HG02588 (cell line): ENCODE results near the gene NIPA2.

Experiments used
- ATAC-seq: cut with Tn5 transposase; IDR thresholded peaks from one replicate; pipeline ENCODE4 v1.9.1; 2021; ENCODE audit warnings: mild to moderate bottlenecking, moderate library complexity; ENCODE audit not compliant: unreplicated experiment

The NIPA2 gene

DNA sequence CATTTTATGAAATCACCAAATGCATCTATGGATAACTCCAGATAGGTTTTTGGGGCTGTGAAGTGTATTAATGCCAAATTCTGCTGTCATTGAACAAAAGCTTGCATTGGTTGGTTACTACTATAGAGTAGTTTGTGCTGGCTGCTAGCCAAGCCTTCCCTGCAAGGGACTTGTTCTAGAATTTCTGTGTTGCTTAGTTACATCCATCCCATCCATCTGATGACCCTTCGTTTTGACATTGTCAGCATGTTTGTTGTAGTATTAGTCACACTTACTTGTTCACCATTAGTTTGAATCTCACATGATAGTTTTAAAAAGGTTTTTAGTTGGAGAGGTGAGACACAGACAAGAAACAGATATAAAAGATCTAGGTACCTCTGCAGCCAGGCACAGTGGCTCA is 7.0 kb upstream of the NIPA2 start:
- no peak for ATAC-seq

DNA sequence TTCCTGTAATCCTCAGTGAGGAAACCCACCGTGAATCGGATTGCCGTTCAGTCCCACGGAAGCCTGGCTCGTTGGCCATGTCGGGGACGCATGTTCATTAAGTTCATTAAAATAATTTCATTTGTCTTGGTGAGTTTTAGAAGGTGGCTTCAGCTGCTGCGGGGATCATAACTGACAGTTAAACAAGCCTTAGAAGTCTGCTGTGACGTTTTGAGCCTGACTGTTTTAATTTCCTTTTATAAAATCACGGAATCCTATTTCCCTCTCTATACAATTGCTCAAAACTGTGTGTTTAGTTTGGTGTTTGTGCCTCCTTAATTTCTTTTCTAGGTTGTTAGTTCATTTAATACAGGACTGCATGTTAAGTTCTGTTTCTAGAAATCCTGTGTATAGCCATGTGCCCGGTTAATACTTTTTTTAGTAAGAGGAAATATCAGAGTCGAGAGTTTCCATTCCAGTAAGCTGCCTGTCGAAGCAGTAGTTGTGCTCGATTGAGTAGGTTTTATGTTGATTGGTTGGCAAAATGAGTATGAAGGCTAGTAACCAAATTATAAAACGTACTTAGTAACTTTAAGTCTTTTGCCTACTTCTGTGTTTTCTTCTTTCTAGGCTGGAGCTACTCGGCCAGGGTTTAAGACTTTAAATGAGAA is 705 bp downstream of the NIPA2 start:
- peak; percentile 0 for ATAC-seq

DNA sequence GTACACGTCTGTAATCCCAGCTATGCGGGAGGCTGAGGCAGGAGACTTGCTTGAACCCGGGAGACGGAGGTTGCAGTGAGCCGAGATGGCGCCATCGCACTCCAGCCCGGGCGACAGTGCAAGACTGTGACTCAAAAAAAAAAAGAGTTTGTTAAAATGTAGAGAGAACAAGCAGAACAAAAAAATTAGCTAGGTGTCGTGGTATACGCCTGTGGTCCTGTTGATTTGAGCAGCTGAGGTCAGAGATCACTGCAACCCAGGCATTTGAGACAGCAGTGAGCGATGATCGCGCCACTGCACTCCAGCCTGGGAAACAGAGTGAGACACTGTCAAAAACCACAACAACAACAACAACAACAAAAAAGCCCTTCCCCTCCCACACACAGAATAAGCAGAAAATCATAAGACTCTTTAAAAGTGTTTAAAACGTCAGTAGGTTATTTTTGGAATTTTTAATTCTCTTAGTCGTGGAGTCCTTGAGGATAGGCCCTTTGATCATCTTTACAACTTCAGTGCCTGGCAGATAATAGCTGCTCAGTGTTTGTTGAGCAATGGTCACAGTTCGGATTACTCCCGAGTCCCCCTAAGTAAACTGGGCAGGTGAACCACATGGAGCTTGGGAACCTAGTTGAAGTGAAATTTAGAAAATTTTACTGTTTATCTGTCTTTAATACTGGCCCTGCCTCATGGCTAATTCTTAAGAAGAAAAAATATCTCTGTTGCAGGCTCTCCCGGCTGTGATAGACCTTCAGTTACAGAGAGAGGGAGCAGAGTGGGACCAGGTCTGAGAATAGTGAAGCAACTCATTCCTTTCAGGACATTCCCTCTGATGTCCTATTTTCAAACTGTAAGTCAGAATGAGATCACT is 6.2 kb downstream of the NIPA2 start:
- no peak for ATAC-seq

DNA sequence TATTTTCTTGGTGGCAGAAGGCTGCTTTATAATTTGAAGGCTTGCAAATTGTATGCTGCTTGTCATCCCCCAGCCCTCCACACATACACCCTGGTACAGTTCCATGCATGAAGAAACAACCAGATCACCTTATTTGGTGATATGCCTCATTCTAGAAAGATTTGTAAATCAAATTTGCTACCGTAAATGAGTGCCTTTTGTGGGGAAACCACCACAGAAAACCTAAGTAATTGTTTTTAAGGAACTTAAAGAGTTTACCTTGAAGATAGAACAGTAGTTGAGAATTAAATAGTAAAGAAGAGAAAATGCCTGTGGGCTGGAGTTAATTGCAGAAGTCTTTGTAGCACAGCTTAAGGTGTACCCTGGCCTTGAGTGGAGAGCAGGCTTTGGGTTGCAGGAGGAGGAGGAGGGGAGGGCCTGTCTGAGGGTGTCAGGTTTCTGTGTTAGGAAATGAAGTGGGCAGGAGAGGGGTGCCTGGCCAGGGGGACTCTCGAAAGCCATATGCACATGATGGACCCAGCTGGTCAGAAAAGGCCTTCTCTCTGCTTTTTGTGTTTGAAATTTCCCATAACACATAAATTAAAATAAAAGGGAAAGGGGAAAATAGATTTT is 6.9 kb downstream of the NIPA2 start:
- no peak for ATAC-seq

DNA sequence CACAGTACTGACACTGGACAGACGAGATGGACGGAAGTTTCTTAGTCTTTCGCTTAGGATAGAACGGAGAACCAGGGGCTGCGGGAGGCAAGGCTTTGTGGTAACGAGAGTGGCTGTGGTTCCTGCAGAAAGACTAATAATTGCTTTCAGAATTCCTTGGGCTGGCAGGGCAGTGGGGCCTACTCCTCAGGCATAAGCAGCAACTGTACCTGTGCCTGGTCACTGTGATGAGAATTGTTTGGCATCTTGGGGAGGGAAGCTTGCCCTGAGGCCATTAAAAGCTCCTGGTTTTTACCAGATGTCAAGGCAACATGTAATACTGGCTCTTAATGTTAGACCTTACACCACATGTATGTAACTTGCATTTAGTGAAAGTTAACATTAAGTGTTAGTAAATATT is 7.6 kb downstream of the NIPA2 start:
- ATAC-seq = no peak

DNA sequence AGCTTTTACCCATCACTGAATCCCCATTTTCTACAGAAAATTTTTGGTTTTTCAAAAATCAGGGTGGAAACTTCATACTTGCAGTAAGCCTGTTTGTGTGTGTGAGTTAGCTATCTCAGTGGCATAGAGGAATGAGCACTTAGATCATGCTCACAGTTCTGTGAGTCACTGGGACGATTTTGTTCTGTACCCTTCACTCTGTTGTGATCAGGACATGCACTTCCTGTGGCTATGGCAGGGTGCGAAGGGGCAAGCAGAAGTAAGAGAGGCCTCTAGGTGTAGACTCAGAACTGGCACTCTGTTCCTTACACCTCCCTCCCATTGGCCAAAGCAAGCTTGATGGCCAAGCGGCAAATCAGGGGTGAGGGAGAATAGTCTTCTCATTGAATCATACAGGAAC is 11.6 kb downstream of the NIPA2 start:
- no peak for ATAC-seq

DNA sequence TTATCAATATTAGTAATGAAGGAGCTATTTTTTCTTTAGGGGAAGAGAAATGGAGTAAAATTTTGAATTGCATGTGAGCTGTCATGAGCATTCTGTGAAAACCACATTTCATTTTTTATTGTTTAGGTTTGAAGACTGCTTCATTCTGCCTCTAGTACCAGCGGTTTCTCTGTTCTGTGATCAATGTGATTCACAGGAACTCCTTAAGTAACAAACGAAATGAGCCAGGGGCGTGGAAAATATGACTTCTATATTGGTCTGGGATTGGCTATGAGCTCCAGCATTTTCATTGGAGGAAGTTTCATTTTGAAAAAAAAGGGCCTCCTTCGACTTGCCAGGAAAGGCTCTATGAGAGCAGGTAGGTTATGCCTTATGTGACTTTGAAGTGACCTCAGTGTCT is 13.0 kb downstream of the NIPA2 start:
- no peak for ATAC-seq

DNA sequence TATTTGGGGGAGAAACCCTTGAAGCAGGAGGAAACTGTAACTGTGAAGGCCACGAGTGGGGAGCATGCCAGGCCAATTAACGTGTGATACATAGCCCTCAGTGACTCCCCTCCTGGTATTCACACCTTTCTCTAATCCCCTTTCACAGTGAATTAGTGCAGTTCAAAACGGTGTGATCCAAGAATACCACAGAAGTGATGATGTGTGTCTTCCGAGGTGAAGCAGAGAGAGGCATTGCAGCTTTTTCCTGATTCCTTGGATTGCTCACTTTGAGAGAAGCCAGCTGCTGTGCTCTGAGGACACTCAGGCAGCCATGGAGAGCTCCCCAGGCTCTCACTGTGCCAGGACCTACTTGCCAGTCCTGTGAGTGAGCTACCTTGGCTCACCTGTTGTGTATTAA is 17.3 kb downstream of the NIPA2 start:
- no peak for ATAC-seq

DNA sequence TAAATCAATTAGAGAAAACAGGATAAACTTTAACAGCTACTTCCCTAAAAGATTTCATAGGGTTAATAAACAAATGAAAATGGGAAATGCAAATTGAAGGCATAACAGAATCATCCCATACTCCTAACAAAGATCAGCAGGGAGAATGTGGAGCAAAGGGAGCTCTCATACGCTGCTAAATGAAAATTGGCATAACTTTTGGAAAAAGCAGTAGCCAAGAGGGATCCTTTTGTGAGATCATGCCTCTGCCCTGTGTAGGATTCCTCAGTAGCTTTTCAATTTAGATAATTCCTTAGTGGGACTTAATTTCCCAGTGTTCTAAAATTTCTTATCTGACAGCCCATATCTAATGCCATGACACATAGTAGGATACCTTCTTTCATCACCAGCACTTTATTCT is 18.2 kb downstream of the NIPA2 start:
- ATAC-seq = no peak

DNA sequence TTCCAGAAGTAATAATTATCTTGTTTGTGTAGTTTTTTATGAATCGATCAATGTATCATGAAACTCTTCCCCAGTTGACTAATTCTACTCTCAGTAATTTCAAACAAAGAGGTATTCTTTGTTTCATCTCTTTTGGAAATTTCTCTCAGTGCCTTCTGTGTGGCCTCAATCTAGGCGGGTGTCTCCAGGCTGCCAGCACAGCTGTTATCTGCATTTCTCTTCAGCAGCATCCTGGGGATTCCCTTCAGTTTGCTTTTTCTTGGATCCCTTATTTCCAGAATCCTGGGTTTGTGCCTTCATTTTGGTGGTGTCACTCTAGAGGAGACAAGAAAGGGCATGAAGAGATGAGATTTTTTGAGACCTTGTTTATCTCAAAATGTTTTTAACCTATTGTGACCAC is 22.7 kb downstream of the NIPA2 start:
- no peak for ATAC-seq

DNA sequence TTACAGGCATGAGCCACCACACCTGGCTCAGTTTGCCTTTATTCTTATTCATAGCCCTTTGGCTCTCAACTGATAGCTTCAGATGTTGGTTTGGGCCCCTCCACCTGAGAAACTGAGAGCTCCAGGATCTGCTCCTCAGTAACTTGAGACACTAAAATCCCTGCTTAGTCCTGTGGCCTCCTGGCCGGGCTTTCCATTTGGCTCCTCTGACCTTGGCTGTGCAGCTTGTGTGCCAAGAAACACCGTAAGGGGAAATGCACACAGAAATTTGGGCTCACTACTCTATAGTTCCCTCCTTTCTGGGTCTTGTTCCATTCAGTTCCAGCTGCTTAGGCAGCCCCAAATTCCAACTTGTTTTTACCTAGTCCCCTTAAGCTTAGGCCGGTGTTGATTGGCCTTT is 24.9 kb downstream of the NIPA2 start:
- ATAC-seq = no peak

DNA sequence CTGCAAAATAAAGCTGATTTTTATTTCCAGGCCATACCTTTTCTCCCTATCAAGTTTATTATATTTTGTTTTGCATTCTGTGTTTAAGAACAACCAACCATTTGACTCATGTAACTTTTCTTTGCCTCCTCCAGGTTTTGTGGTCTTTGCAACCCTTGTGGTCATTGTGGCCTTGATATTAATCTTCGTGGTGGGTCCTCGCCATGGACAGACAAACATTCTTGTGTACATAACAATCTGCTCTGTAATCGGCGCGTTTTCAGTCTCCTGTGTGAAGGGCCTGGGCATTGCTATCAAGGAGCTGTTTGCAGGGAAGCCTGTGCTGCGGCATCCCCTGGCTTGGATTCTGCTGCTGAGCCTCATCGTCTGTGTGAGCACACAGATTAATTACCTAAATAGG is 27.6 kb downstream of the NIPA2 start:
- no peak for ATAC-seq

DNA sequence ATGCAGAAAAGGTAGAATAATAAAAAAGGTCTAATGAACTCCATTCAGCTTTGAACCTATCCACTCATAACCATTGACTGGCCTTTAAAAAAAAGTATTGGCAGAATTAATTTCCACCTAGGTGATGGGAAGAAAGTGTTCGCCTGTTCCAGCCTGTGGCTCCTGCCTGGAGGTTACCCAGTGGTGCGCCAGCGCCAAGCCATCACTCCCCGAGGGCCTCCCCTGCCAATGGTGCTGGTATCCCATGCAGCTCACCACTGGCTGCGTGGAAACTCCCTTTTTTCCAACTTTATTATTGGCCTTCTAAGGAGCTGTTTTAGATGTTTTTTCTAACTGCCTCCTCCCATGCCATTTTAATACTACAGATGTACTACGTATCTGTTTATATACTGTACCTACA is 29.4 kb downstream of the NIPA2 start:
- no peak for ATAC-seq

DNA sequence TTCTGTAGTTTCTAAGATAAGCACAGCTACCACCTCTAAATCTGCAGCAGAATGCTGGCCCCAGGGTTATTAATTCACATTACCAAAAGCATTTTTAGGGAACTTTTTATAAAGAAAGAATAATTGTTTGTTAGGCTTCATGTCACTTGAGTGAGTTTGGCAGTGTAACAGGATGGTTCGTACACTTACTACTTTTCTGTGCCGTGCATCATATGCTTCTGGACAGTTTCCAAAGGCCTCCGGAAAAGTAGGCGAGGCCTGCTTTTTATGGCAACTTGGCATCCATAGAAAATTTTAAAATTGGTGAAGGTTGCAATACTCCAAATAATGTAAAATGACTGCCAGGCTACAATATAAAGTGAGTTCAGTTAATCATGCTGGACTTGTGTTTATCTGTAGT is 30.0 kb downstream of the NIPA2 start:
- ATAC-seq = no peak

DNA sequence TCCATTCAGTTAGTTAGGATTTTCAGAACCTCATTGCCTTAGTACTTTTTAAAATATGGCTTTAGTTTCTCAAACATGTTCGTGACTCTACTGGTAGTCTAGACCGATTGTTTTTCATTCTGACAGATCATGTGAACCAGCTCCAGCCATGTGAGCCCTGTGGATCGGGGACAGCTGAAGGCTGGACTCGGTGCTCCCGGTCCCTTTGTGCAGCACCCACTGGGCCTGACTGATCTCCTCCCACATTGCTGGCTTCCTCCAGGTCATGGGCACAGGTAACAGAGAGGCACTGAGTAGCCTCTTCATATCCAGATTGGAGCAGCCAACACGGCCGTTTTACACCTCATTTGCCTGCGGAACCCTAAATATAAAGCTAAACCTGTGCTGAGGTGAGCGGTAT is 30.5 kb downstream of the NIPA2 start:
- no peak for ATAC-seq

DNA sequence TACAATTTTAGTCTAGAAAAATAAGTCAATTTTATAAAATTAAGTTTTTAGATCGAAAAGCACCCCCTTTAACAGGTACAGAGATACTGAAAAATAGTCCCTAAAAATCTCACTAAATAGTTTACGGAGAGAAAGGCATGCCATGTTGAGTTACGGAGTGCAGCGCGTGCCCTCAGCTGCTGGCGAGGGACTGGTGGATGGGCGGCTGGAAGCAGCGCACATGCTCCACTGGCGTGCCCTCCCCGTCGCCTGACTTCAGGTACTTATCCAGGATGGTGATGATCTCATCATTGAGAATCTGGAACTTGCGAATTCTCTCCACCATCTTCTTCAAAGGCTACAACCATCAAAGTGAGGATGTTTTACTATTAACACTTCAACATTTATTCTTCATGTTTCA is 31.4 kb downstream of the NIPA2 start:
- no peak for ATAC-seq

DNA sequence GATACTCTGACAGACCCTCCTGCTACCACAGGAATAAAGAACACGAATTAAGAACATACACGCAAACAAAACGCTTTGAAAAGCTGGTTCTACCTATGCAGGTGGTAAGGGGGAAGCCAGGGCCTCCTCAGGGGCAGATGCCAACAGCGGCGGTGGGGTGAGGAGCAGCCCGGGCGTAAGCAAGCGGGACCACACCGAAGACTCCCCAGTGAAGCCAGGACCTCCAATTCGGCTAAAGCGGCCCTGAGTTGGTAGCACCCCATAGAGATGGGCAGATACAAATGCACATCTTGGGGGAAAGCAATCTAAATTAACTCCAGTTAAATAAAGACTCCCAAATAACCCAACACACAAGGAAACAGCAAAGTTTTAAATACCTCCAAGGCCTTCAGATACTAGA is 32.4 kb downstream of the NIPA2 start:
- no peak for ATAC-seq

DNA sequence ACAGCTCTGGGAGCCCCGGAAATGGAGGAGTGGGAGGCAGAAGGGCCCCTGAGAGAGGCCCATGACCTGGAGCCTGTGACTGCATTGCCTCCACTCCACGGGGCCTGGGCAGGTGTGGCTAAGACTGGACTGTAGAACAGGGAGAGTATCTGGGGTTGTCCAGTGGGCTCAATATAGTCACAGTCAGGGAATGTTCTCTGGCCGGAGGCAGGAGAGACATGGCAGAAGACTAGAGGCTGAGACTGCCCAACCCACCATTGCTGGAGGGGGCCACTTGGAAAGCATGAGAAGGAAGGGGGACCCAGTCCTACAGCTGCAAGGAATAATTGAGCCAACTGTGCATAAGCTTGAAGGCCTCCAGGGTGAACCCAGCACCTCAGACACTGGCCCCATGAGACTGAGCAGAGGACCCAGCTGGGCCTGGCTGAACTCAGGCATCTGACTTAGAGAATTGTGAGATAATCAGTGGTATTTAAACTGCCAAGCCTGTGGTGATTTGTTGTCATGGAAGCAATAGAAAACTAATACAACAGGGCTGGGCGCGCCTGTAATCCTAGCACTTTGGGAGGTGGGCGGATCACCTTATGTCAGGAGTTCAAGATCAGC is 33.1 kb downstream of the NIPA2 start:
- ATAC-seq = no peak

DNA sequence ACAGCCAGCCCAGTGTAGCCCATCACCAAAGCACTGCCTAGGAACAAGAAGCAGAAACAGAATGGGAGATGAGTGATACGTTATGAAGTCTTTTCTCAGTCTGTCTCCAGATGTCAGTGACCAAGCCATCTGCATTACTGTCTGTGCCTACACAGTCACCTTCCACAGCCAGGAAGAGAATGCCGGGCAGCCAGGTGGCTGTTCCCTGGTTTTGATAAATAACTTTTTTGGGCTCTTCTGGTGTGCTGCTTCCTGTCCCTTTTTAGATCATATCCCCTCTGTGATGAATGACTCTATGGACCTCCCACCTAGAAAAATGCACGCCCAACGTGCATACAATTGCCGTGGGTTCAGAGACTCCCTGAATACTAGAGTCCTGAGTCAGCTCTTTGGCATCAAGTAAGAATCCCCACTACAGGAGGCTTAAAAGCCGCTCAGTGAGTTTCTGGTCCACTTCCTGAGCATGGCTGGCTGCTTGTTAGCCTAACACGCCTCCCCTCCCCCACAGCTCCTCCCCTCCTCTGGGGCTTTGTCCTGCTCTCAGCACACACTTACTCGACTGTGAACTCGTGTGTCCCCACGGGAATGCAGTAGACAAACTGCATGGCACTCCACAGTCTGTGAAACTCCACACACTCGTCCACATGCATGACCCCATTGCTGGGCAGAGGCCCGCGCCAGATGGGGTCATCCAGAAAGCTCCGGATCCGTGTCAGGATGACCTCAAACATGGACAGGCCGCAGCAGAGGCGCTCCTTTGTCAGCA is 34.7 kb downstream of the NIPA2 start:
- no peak for ATAC-seq

DNA sequence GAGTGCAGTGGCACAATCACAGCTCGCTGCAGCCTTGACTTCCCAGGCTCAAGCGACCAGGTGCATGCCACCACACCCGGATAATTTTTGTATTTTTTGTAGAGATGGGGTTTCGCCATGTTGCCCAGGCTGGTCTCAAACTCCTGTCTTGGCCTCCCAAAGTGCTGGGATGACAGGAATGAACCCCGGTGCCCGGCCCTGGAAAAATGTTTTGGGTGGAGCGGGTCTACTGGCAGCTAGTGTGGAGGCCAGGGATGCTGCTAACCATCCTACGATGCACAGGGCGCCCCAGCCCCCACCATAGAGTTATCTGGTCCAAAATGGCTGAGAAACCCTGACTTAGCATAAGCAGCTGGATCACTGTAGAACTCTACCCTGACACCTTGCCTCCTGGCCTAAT is 35.4 kb downstream of the NIPA2 start:
- no peak for ATAC-seq

DNA sequence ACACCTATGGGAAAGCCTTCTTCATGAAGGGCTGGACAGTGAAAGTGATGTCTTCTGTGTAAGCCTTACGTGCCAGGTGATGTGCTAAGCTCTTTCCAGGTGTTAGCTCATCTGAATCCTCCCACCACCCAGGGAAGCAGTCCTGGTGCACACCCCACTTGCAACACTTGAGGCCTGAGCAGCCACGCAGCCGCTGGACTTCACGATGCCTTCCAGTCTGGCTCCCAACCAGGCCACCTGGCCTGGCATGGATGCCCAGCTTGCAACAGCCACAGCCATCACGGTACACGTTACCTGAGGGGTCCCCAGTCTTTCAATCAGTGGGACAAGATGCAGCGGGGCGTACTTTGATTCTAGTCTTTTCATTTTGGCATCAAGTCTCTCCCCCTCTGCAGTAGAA is 35.8 kb downstream of the NIPA2 start:
- no peak for ATAC-seq
